ENCODE data around the gene BCR. TPM values are rescaled to one million over a fixed set of nuclear protein-coding genes. Genes with fewer than 3 reads are reported as not detected.

BCR gene
- total RNA-seq, 2 experiments from 2014 or later: 42.2 to 51.3 TPM

DNA sequence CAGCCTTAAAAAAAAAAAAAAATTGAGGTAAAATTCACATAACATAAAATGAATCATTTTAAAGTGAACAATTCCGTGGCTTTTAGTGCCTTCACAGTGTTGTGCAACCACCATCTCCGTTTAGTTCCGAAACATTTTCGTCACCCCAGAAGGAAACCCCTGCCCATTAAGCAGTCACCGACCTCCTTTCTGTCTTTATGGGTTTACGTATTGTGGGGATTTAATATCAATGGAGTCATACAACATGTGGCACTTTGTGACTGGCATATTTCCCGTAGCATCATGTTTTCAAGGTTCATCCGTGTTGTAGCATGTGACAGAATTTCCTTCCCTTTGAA is 65.5 kb downstream of the BCR start:
- Histone ChIP-seq H3K4me1 (ENCODE audit: insufficient read depth, low read length, poor library complexity, severe bottlenecking) (peaks cover 65% of the 10 kb centered on the region), H3K4me2 (ENCODE audit: low read length) (no peak overlapping the region), H2AFZ (ENCODE audit: low read length) (no peak overlapping the region), H4K20me1 (ENCODE audit: insufficient read depth, low read length) (no peaks in the 10 kb centered on the region), H3K9me2 (ENCODE audit: insufficient read depth, low read length) (no peaks in the 10 kb centered on the region), H3K9me3 (ENCODE audit: low read length) (no peaks in the 10 kb centered on the region), H3K36me3 (ENCODE audit: insufficient read depth, low read length) (no peaks in the 10 kb centered on the region), H3K79me2 (ENCODE audit: insufficient read depth, low read depth, low read length) (no peaks in the 10 kb centered on the region), H3K27ac (ENCODE audit: low read depth, low read length, poor library complexity, severe bottlenecking) (no peak overlapping the region), H3K4me3 (ENCODE audit: low read depth, low read length, poor library complexity, severe bottlenecking) (no peak overlapping the region)
- no TSS peak for BruUV-seq (replicated peaks)
- intact Hi-C loops (cut with micrococcal nuclease; ENCODE audit: unreplicated experiment): no loop called here
- CTCF ChIA-PET (ENCODE audit: unreplicated experiment): no interaction called here
- TF ChIP-seq, protein P1, sequence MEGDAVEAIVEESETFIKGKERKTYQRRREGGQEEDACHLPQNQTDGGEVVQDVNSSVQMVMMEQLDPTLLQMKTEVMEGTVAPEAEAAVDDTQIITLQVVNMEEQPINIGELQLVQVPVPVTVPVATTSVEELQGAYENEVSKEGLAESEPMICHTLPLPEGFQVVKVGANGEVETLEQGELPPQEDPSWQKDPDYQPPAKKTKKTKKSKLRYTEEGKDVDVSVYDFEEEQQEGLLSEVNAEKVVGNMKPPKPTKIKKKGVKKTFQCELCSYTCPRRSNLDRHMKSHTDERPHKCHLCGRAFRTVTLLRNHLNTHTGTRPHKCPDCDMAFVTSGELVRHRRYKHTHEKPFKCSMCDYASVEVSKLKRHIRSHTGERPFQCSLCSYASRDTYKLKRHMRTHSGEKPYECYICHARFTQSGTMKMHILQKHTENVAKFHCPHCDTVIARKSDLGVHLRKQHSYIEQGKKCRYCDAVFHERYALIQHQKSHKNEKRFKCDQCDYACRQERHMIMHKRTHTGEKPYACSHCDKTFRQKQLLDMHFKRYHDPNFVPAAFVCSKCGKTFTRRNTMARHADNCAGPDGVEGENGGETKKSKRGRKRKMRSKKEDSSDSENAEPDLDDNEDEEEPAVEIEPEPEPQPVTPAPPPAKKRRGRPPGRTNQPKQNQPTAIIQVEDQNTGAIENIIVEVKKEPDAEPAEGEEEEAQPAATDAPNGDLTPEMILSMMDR (conservative IDR thresholded peaks at IDR 0.05; ENCODE audit: low read length): no peak
- TF ChIP-seq EZH2phosphoT487 (IDR thresholded peaks at IDR 0.05; ENCODE audit: borderline replicate concordance, low read depth, low read length): no peak
- no peak for DNase-seq (ENCODE audit: low spot score)
- POLR2A ChIA-PET: no interaction called here

DNA sequence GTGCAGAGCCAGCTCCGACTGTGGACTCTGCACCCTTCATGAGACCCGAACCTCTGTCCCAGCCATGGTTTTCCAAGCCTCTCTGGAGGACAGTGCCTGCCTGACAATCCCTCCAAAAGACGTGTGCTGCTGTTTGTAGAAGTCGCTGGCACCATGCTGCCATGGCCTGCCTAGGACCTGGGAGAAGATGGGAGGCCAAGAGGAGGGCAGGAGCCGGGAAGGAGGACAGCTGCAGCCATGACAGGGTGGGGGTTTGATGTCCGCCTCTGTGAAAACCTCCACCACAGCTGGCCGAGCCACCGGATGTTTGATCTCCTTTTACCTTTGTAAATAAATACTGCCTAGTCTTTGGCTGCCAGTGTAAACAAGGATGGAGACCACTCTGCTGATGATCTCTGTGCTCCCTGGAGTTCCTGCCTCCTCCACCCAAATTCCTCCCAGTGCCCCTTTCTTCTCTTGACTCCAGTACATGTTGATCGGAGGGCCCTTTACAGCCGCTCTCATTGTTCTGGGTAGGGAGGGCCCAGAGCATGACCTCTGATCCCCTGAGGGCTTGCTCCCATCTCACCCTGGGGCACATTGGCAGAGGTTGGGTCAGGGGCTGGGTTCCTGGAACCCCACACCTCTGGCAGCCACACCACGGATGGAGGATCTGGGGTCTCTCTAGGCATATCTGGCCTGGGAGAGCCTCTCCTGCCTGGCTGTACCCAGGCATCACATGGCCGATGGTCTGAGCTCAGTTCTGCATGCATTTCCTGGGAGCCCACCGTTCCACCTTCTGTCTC is 66.9 kb downstream of the BCR start:
- ChIA-PET CTCF (ENCODE audit: unreplicated experiment) (no interaction called here), POLR2A (no interaction called here)
- no peak for TF ChIP-seq EZH2phosphoT487 (IDR thresholded peaks at IDR 0.05; ENCODE audit: borderline replicate concordance, low read depth, low read length)
- TF ChIP-seq, protein P1 (conservative IDR thresholded peaks at IDR 0.05; ENCODE audit: low read length): no peak
- H2AFZ ChIP-seq (ENCODE audit: low read length): no peak overlapping the region
- no peak overlapping the region for H3K4me2 ChIP-seq (ENCODE audit: low read length)
- no peaks in the 10 kb centered on the region for H3K36me3 ChIP-seq (ENCODE audit: insufficient read depth, low read length)
- DNase-seq (ENCODE audit: low spot score): no peak
- H3K4me3 ChIP-seq (ENCODE audit: low read depth, low read length, poor library complexity, severe bottlenecking): no peak overlapping the region
- intact Hi-C loops (cut with micrococcal nuclease; ENCODE audit: unreplicated experiment): no loop called here
- H3K79me2 ChIP-seq (ENCODE audit: insufficient read depth, low read depth, low read length): no peaks in the 10 kb centered on the region
- peaks cover 51% of the 10 kb centered on the region for H3K4me1 ChIP-seq (ENCODE audit: insufficient read depth, low read length, poor library complexity, severe bottlenecking)
- H3K9me2 ChIP-seq (ENCODE audit: insufficient read depth, low read length): no peaks in the 10 kb centered on the region
- no peaks in the 10 kb centered on the region for H3K9me3 ChIP-seq (ENCODE audit: low read length)
- no peak overlapping the region for H3K27ac ChIP-seq (ENCODE audit: low read depth, low read length, poor library complexity, severe bottlenecking)
- H4K20me1 ChIP-seq (ENCODE audit: insufficient read depth, low read length): no peaks in the 10 kb centered on the region
- BruUV-seq (replicated peaks): no TSS peak

GRCh38 chr22:23248583-23248982 is 68.3 kb downstream of the BCR start:
- Histone ChIP-seq H3K27ac (ENCODE audit: low read depth, low read length, poor library complexity, severe bottlenecking) (no peak overlapping the region), H4K20me1 (ENCODE audit: insufficient read depth, low read length) (no peaks in the 10 kb centered on the region), H3K36me3 (ENCODE audit: insufficient read depth, low read length) (no peaks in the 10 kb centered on the region), H2AFZ (ENCODE audit: low read length) (no peak overlapping the region), H3K9me2 (ENCODE audit: insufficient read depth, low read length) (no peaks in the 10 kb centered on the region), H3K9me3 (ENCODE audit: low read length) (no peaks in the 10 kb centered on the region), H3K4me1 (ENCODE audit: insufficient read depth, low read length, poor library complexity, severe bottlenecking) (peaks cover 37% of the 10 kb centered on the region), H3K4me3 (ENCODE audit: low read depth, low read length, poor library complexity, severe bottlenecking) (no peak overlapping the region), H3K79me2 (ENCODE audit: insufficient read depth, low read depth, low read length) (no peaks in the 10 kb centered on the region), H3K4me2 (ENCODE audit: low read length) (peak overlapping the region; percentile 10; the same call in 1 of the 2 replicates)
- no peak for TF ChIP-seq EZH2phosphoT487 (IDR thresholded peaks at IDR 0.05; ENCODE audit: borderline replicate concordance, low read depth, low read length)
- TF ChIP-seq, protein P1 (conservative IDR thresholded peaks at IDR 0.05; ENCODE audit: low read length): no peak
- ChIA-PET POLR2A (interaction anchor here (0.6 kb wide), 1 partner anchor 20 kb away, joined by 3 read pairs; no protein-coding TSS in a partner anchor), CTCF (ENCODE audit: unreplicated experiment) (no interaction called here)
- DNase-seq (ENCODE audit: low spot score): no peak
- intact Hi-C loops (cut with micrococcal nuclease; ENCODE audit: unreplicated experiment): no loop called here
- BruUV-seq (replicated peaks): no TSS peak
